CD4-positive, alpha-beta T cell treated with Interleukin-17A for 1 hour (primary cell): ENCODE results near the gene SPO11.

Source experiments
- DNase-seq: peaks from one replicate; pipeline ENCODE4 v3.0.0-alpha.2; 2020

Gene SPO11

GRCh38 chr20:57312138-57312537 is 17.5 kb upstream of the SPO11 start:
- DNase-seq = no peak

DNA sequence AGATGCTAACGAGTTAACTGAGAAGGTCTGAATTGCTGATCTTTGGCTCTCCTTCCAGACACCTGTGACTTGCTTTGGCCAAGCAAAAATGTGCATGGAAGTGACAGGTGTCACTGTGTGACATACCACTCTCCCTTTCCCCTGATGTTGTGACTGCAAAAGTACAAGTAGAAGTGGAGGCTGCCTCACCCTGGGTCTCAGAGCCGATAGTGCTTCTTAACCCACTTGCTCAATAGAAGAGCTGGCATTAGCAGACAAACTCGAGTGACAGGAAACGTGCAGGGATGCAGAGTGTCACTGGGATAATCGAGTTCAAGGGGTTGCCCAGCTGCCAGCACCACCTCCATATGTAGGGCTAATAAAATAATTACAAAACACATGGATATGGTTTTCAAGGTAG is 16.4 kb upstream of the SPO11 start:
- no peak for DNase-seq

GRCh38 chr20:57313951-57314350 is 15.7 kb upstream of the SPO11 start:
- DNase-seq = no peak

GRCh38 chr20:57315083-57315975 is 14.3 kb upstream of the SPO11 start:
- no peak for DNase-seq

- DNase-seq = no peak
Observed at GRCh38 chr20:57315976-57316480, 13.6 kb upstream of the SPO11 start.

- no peak for DNase-seq
Observed at GRCh38 chr20:57316795-57317201, 12.8 kb upstream of the SPO11 start.

DNA sequence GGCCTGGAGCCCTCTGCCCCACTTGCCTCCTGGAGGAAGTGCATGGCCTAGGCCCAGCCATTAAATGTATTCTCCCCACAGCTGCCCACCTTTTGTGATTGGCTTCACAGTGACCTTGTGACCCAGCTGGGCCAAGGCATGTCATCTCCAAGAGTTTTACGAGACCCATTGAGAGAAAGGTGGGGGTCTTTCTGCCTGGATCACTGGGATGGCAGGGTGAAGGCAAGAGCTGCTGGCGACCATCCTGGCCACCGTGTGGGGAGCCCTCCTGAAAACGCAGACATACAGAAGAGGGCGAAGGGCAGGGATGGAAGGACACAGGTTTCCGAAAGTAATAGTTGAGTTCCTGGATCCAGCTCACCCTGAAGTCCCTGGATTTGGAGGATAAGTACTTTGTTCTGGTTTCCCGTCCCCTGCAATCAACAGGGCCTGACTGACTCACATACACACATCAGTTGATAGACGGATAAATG is 12.3 kb upstream of the SPO11 start:
- DNase-seq = no peak

DNA sequence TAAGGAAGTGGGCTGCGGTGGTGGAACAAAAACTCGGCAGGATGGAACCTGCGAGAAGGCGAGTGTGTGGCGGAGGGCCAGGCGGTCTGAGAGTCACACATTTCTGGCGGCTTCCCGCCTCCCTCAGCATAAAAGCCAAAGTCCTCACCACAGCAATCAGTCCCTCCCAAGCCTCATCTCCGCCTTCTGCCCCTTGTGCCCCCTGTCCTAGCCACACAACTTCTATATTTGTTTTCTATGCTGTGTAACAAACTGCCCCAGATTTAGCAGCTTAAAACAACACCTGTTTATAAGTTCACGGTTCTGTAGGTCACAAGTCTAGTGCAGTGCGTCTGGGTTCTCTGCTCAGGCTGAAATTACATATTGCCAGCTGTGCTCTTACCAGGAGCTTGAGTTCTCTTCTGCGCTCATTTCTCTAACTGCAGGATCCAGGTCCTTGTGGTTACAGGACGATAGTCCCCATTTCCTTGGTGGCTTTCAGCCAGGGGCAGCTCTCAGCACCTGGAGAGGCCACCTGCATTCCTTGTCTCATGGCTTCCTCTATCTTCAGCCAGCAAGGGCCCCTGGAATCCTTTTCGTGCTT is 11.7 kb upstream of the SPO11 start:
- DNase-seq = no peak

- DNase-seq = no peak
Observed at GRCh38 chr20:57319584-57319983, 10.0 kb upstream of the SPO11 start.

DNA sequence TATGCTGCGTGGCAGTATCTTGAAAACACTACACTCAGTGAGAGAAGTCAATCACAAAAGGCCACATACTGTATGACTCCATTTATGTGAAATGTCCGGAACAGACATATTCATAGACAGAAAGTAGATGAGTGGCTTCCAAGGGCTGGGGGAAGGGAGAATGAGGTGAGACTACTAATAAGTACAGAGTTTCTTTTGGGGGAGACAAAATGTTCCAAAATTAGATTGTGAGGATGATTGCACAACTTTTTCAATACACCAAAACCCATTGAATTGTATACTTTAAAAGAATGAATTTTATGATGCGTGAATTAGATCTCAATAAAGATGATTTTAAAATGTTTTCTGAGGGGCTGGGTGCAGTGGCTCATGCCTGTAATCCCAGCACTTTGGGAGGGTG is 9.2 kb upstream of the SPO11 start:
- DNase-seq = no peak

DNA sequence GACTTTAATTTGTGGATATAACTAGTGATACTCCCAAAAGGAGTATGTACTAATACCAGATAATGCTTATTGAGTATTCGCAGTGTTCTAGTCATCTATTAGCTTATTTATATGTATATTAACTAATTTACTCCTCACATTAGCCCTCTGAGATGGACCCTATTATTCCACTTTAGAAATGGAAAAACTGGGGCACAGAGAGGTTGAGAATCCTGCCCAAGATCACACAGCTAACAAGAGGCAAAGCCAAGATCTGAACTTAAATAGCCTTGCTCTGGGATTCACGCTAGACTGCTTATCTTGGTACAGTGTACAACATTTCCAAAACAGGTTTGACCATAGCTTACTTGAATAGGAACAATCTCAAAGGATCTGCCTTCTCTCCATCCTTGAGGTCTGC is 8.5 kb upstream of the SPO11 start:
- DNase-seq = no peak

GRCh38 chr20:57322476-57322875 is 7.1 kb upstream of the SPO11 start:
- no peak for DNase-seq

GRCh38 chr20:57323034-57323433 is 6.6 kb upstream of the SPO11 start:
- DNase-seq = no peak

DNA sequence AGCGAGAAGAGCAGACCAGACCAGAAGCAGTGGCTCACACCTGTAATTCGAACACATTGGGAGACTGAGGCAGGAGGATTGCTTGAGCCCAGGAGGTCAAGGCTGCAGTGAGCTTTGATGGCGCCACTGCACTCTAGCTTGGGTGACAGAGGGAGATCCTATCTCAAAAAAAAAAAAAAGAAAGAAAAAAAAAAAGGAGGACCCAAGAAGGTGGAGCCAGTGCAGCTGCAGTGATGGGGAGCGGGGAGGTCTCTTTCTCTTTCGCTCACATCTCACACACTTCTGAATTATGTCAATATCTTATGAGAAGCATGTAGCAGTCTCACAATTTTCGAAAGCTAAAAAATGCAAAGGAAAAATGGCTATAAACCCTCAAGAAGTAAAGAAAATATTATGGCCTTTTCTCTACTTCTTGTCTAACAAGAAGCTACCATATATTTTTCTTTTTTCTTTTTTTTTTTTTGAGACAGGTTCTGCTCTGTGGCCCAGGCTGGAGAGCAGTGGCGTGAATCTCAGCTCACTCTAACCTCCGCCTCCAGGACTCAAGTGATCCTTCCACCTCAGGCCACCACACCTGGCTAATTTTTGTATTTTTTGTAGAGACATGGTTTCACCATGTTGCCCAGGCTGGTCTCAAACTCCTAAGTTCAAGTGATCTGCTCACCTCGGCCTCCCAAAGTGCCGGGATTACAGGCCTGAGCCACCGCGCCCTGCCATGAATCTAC is 3.8 kb upstream of the SPO11 start:
- DNase-seq = no peak

DNA sequence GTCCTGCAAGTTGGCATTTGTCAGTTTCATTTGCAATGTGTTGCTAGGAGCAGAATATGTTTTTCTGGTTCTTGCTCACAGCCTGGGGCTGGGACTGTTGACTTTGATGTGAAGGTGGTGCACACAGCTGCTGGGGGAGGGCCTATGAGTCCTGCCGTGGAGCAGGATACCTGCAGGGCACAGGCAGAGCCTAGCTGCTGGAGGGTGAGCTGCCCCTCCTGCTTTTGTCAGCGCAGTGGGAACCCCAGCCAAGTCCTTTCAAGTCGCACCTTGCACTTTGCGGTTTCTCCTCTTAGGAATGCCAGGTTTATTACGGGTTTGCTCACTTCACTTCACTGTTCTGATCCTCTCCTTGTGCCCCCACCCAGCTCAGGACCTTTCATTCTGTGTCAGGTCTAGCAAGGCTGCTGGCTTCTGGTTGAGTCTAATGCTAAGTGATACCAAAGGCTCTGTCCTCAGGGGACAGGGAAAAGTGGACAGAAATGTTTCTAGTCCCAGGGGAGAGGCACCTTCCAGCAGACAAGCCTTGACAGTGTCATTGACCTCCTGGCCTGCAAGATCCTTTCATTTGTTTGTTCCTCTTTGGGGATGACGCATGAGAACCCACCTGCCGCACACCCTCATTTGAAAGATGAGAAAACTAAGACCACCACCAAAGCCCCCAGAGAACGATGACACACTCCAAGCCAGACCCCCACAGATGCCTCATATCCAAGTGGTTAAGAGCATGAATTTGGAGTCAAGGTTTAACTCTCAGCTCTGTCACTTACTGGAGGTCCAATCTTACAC is 2.7 kb upstream of the SPO11 start:
- DNase-seq = no peak

GRCh38 chr20:57327820-57328219 is 1.8 kb upstream of the SPO11 start:
- DNase-seq = no peak

- DNase-seq = no peak
Observed at GRCh38 chr20:57330998-57331397, 1.4 kb downstream of the SPO11 start.

DNA sequence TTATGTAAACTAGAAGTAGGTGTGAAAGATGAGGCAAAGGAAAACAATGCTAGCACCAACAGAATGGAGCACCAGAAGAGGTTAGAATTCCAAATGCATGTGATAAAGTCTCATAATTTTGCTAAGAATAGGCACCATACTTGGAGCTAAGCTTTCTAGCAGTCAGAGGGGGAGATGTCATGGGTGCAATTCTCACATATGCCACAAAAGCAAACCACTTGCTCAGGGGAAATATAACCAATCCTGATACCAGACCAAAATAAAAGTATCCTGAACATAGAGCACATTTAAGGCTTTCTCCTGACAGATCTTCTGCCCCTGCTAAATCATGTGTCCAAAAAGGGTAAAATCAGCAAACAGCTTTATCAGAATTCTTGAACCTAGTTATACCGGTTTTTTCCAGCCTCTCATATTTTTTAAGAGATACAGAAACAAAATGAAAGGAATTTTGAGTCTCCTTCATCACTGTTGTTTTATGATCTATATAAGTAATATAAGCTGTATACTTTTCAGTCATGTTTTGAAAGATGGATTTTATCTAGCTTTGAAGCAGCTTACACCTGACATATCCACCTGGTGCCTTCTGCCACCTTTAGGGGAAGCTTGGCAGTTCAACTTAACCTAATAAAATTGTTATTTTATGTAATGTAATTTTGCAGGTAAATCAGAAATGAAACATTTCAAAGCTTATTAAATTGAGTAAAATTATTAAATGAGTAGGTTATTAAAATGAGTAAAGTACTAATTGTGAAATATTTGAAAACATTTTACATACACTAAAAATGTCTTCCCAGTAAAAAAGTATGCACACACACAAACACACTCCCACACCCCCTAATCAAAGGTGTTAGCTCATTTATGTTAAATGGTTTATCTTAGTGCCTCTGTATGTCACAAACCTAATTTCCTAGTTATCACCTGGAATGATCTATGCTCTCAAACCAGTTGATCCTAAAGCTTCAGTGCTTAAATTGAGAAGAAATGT is 2.8 kb downstream of the SPO11 start:
- DNase-seq = no peak

DNA sequence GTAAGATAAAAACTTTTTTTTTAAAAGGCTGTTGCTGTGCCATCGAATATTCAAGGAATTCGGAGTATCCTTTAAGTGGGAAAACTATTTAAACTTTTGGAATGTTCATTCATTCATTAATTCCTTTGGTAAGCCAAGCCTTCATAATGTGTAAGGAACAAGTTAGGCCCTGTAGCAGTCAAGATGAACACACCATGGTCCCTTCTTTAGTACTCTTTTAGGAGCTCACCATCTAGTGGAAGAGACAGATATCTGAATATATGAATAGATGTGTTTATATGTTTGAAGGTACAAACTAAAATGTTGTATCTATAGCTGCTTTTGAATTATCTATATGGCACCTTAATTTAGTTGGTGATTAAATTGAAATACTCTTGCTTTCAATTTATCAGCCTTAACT is 5.8 kb downstream of the SPO11 start:
- no peak for DNase-seq

GRCh38 chr20:57341663-57342062 is 12.1 kb downstream of the SPO11 start:
- no peak for DNase-seq

DNA sequence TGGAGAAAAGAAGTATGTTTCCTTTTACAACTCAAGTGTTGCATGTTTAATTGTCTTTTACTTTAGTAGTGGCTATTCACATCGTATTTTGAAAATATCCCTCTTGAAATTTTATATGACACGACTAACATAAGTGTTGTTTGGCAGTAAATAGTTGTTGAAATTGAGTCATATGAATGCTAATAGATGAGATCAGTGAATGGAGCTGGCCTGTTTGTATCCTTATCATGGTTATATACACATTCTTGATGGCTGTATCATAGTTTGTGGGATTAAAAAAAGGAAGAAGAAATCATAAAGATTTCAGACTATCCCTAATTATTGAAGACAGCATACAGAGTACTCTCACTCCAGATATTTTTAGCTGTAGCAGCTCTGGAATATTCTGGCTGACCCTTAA is 13.2 kb downstream of the SPO11 start:
- DNase-seq = no peak

GRCh38 chr20:57346477-57346876 is 16.9 kb downstream of the SPO11 start:
- DNase-seq = peak; percentile 67
